Thoracic aorta endothelial cell (primary cell): Measurements from ENCODE around the gene PDZD8. TPM values are rescaled to one million over a fixed set of nuclear protein-coding genes. Genes with fewer than 3 reads are reported as not detected.

Experiments
- total RNA-seq: library from RNA; depleted of rRNA; stranded (reverse); fragments of >200 nt; gene quantifications from 2 replicates; pipeline ENCODE4 v1.2.3, GENCODE V29; 2012

PDZD8 gene, protein sequence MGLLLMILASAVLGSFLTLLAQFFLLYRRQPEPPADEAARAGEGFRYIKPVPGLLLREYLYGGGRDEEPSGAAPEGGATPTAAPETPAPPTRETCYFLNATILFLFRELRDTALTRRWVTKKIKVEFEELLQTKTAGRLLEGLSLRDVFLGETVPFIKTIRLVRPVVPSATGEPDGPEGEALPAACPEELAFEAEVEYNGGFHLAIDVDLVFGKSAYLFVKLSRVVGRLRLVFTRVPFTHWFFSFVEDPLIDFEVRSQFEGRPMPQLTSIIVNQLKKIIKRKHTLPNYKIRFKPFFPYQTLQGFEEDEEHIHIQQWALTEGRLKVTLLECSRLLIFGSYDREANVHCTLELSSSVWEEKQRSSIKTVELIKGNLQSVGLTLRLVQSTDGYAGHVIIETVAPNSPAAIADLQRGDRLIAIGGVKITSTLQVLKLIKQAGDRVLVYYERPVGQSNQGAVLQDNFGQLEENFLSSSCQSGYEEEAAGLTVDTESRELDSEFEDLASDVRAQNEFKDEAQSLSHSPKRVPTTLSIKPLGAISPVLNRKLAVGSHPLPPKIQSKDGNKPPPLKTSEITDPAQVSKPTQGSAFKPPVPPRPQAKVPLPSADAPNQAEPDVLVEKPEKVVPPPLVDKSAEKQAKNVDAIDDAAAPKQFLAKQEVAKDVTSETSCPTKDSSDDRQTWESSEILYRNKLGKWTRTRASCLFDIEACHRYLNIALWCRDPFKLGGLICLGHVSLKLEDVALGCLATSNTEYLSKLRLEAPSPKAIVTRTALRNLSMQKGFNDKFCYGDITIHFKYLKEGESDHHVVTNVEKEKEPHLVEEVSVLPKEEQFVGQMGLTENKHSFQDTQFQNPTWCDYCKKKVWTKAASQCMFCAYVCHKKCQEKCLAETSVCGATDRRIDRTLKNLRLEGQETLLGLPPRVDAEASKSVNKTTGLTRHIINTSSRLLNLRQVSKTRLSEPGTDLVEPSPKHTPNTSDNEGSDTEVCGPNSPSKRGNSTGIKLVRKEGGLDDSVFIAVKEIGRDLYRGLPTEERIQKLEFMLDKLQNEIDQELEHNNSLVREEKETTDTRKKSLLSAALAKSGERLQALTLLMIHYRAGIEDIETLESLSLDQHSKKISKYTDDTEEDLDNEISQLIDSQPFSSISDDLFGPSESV
- total RNA-seq: 35.0 and 40.7 TPM in 2 replicates

DNA sequence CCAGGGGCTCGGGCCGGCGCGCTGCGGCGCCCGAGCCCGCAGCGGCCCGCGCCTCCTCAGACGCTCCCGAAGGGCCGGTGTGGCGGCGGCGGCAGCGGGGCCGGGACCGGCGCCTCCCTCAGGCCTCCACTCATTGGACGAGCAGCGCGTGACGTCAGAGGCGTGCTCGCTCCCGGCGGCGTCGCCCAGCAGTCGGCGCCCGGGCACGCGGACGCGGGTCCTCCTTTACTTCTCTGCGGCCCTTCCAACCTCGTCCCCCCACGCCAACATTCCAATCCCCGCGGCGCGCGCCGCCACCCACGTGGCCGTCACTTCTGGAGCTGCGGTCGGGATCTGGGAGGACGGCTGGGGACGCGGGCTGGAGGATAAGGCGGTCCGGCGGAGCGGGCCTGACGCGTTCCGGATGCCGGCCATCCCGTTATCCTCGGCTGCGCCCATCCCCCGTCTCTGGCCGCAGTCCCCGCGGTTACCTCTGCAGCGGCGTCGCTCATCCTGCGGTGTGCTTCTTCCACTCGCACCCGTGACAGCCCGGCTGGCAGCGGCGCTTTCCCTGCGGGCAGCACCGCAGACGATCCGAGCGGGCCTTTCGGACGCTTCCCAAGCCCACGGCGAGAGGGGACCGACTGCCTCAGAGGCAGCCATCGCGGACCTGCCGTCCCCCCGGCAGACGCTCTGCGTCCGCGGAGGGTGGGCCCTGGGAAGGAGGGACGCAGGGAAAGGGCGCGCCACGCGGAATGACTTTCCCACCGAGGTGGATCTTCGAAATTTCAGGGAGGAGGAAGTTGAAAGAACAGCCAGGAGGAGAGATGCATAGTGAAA is at the start of gene PDZD8:
Gene PDZD8 (minus strand): TSS at position 81 of the 819 bp plus-strand sequence. CDS start 213 bp downstream, outside the sequence.

DNA sequence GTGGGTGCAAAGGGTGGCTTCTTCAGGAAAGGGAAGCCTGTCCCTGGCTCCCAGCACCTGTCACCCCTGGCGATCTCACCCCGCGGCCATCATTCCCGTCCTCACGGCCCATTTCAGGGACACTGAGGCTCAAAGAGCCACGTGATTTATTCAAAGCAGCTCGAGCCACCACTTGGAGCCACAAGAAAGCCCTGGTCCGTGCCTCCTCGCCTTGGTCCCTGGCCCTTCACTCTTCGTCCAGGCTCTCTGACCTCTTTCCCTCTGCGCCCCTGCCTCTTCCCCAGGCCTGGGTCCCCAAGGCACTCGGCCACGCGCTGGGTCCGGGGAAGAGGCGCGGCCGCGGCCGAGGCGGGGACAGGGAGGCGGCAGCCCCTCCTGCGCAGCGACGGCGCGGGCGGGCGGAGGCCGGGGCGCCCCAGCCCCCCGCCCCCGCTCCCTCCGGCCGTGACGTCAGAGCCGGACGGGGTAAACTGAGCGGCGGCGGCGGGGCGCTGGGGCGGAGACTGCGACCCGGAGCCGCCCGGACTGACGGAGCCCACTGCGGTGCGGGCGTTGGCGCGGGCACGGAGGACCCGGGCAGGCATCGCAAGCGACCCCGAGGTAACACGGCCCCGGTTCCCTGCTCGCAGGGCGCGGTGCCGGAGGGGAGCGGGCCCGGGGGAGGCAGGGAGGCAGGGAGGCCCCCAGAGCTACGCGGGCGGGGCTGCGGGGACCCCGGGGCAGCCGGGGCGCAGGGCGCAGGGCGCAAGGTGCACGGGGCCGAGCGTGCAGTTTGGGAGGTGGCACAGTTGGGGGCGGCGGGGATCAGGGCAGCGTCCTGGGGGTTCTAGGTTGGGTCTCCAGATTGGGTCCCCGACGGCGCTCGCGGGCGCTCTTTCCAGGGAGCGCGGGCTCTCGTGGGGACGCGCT is 134.4 kb downstream of the PDZD8 start, which contains the start of gene SLC18A2:
Gene SLC18A2 (plus strand): TSS at position 494 of the 909 bp plus-strand sequence. CDS start 580 bp downstream, outside the sequence.

Other genes starting within 250 kb of the PDZD8 start
- not detected in 2 replicates for gene VAX1, start 237.2 kb downstream of the PDZD8 start, total RNA-seq
- not detected in 2 replicates for gene KCNK18, start 178.0 kb downstream of the PDZD8 start, total RNA-seq
- gene SLC18A2, start 134.3 kb downstream of the PDZD8 start, total RNA-seq: under 0.01 TPM in 1 of 2 replicates, not detected in the other
- 0.07 TPM in 1 of 2 replicates, not detected in the other for gene EMX2, start 167.3 kb upstream of the PDZD8 start, total RNA-seq